Measurements from ENCODE around the gene PHLPP2.

- TF ChIP-seq CTCF (conservative IDR thresholded peaks at IDR 0.05; ENCODE audit: low read length): no peak
- TF ChIP-seq EZH2phosphoT487 (IDR thresholded peaks at IDR 0.05; ENCODE audit: borderline replicate concordance, low read depth, low read length): no peak
These were observed 12.7 kb downstream of the PHLPP2 start for GRCh38 chr16:71711789-71712188.
